ENCODE data around the gene WNK4.

Gene WNK4

DNA sequence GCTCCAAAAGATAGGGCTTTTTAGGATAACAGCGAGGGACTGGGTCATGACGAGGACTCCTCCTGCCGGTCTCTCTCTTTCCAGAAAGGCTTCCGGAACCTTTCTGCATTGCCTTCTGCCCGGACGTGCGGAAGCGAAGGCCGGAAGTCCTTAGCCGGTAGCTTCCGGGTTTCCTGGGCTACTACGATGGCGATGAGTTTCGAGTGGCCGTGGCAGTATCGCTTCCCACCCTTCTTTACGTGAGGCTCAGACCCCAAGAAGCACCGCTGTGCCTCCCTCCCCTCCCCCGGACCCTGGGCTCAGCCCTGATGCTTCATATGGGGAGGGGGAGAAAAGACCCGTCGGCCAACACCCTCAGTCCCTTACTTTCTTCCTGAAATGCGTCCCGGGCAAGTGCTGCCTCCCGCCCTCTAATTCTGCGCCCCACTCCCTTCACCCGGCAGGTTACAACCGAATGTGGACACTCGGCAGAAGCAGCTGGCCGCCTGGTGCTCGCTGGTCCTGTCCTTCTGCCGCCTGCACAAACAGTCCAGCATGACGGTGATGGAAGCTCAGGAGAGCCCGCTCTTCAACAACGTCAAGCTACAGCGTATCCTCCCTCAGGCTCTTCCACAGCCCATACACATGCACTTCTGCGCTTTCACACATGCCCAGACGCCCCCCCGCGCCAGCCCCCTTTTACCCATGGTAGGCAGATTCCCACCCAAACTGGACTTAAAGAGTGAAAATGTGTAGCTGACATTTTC lies 6.9 kb upstream of the WNK4 start, which contains the start of gene VPS25:
VPS25 (plus strand) TSS at position 160 of the 746 bp plus-strand sequence; CDS start at position 187, 27 bp downstream.
- peak; percentile 90 for DNase-seq

DNA sequence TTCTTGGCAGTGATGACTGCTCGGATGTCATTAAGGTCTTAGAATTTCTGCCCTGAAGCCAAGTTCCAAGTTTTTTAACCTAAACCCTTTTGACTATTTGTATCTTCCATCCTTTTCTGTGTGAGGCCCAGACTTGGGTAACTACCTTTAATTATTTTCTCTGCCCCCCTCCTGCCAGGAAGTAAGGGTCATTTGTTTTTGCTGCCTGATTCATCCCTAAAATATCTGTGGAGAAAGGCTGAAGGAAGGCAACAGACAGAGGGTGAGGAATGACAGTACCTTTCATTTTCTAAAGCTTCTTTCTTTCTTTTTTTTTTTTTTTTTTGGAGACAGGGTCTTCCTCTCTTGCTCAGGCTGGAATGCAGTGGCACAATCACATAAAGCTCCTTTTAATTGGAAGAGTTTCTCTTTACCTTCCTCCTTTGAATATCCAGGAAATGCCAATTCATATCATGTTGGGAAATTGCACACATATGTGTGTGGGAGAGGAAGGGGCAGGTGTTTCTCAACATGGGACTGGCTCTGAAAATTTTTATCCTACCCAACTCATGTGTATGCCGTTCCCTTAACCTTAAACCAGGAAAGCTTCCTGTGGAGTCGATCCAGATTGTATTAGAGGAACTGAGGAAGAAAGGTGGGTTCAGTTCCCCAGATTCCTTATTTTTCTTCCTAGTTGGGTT lies 6.2 kb upstream of the WNK4 start:
- no peak for DNase-seq

DNA sequence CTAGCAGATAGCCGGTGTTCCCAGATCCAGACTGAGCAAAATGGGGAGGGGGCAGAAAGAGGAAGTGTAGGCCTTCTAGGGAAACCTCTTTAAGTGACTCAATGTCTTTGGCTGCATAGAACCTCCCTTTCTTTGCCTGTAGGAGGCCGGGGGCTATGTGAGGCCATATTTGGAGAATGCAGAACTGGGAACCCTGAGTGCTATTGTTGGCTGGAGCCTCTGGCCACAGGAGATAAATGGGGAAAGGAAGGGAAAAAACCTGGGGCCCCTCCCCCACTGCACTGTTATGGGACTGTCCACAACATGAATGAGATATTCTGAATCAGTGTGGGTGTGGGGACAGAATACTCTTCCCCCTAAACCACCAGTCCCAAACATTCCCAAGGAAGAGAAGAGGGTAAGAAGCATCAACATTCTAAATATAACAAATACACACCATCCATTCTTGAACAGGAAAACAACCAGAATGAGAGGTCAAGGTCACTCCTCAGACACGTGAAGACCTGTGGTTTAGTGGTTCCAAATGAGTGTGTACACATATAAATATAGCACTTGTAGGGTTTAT lies 4.8 kb upstream of the WNK4 start:
- peak; percentile 93 for DNase-seq

DNA sequence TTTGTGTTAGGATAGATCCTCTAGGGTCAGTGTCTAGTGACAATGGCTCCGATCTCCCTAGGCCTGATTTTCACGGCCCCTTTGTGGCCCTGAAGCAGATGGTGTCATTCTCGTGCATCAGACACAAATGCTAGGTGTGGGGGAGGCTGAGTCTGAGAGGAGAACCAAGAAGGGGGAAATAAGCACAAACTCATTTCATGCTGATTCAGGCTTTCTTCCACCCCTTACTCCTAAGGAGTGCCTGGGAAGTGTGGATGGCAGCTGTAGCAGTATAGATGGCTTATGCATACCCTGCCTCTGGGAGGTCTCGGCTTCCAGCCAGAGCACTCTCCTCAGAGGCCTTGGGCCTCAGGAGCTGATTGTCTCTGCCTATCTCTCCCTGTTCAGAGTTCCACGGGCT lies 1.8 kb upstream of the WNK4 start:
- DNase-seq = no peak

DNA sequence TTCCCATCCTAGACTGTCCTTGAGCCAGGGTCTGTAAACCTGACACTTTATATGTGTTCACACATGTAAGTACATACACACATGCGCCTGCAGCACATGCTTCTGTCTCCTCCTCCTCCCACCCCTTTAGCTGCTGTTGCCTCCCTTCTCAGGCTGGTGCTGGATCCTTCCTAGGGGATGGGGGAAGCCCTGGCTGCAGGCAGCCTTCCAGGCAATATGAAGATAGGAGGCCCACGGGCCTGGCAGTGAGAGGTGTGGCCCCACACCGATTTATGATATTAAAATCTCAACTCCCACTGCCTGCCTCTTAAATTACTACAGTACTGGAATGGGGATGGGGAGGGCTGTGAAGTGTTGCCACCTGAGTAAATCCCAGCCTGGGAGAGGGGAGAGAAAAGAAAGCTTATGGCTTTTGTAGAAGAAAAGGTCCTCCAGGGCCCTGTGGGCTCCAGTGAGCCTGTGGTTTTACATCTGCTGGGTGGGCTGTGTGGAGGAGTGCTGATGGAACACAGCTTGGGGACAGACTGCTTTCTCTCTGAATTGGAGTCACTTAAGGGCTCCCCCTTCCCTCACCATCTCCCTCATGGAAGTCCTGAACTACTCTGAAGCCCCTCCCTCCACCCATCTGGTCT lies 990 bp upstream of the WNK4 start:
- no peak for DNase-seq

DNA sequence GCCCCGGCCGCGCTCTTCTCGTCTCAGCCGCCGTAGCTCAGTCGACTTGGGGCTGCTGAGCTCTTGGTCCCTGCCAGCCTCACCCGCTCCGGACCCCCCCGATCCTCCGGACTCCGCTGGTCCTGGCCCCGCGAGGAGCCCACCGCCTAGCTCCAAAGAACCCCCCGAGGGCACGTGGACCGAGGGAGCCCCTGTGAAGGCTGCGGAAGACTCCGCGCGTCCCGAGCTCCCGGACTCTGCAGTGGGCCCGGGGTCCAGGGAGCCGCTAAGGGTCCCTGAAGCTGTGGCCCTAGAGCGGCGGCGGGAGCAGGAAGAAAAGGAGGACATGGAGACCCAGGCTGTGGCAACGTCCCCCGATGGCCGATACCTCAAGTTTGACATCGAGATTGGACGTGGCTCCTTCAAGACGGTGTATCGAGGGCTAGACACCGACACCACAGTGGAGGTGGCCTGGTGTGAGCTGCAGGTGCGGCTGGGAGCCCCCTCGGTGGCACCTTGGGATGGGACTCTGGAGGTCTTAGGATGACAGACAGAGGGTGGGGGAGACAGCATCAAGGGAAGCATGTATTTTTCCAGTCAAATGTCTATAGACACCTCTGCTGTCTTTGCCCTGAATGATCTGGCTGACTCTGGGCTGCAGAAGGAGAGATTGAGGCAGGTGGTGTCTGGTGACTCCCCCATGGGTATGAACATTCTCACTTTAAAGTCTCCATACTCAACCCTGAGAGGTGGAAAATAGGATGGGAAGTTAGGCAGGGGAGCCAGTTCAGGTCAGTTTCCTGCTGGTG lies 635 bp downstream of the WNK4 start:
- DNase-seq = no peak

DNA sequence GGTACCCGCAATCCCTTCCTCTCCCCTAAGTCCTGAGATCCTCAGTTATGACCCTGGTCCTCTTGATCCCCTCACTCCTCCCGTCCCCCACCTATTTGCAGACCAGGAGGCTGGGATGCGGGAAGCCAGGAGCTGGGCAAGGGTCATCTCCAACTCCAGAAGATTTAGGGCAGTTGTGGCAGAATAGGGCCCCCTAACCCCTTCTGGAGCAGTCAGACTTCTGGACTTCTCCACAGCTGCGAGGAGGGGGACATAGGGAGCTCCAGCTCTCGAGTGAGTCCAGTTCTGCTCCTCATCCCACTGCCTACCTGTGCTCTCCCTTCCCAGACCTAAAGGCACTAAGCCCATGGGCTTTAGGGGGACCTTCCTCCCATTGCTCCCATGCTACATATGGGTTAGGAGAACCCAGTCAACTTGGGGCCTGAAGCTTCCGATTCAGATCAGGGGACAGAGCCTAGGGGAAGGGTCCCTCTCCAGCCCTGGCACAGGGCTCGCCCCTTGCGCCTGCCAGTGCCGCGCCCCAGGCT lies 1.3 kb downstream of the WNK4 start:
- DNase-seq = no peak

DNA sequence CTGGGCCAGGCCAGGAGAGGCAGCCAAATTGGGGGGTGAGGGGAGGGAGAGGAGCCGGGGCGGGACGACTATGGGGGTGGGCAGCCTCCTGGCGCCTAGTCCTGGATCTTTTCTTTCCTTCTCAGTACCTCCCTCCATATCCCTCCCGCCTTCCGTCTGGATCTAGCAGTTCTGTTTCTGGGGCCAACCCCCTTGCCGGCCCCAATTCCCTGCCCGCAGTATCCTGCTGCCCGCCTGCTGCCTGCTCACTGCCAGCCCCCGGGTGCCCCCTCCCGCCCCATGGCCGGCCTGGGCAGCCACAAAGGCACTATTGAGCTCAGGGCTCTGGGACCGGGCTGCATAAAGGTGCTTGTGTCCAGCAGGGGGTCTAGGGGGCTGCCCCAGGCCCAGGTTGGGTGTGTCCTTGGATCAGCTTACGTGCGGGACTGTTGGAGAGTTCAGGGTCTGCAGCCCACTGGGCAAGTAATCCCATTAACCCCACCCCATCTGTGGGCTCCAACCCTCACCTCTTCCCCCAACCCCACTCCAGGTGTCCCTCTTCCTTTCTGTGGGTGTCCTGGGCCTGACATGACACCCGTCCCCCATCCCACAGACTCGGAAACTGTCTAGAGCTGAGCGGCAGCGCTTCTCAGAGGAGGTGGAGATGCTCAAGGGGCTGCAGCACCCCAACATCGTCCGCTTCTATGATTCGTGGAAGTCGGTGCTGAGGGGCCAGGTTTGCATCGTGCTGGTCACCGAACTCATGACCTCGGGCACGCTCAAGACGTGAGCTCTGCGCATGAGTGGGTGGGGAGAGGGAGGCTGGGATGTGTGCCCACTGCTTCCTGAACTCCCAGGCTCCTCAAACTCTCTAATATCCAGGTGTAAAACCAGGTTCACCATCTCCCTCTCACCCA lies 2.0 kb downstream of the WNK4 start:
- no peak for DNase-seq

DNA sequence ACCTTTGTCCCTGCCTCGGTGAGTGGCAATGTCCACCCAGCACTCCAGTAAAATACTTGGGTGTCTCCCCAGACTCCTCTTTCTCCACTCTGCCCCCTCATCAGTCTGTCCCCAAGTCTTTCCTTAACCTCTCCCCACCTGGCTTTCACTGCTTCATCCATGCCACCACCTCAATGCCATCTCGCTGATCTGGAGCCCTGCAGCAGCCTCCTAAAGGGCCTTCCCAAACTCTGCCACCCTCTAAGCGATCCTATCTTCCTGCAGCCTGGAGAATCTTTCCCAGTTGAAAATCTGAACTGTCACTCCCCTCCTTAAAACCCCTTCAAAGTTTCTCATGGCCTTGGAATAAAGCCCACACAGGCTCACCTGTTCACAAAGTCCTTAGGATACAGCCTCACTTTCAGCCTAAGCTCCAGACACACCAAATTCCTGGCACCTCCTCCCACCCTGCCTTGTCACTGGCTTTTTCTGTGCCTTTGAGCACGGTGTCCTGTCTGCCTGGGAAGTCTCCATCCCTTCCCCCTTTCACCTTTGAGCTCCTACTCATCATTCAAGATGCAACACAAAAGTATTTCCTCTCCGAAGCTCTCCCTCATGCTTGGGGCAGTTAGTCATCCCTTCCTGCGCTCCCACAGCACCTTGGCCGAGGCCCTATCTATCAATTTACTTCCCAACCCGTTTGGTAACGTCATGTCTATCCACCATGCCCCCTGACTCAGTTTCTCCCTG lies 2.8 kb downstream of the WNK4 start:
- no peak for DNase-seq

DNA sequence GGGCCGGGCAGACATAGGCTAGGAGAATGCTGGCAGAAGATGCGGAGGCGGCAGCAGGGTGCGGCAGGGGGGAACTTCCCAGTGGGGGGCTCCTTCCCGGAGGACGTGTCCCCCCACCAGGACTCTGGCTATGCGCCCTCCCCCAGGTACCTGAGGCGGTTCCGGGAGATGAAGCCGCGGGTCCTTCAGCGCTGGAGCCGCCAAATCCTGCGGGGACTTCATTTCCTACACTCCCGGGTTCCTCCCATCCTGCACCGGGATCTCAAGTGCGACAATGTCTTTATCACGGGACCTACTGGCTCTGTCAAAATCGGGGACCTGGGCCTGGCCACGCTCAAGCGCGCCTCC lies 3.4 kb downstream of the WNK4 start:
- no peak for DNase-seq

DNA sequence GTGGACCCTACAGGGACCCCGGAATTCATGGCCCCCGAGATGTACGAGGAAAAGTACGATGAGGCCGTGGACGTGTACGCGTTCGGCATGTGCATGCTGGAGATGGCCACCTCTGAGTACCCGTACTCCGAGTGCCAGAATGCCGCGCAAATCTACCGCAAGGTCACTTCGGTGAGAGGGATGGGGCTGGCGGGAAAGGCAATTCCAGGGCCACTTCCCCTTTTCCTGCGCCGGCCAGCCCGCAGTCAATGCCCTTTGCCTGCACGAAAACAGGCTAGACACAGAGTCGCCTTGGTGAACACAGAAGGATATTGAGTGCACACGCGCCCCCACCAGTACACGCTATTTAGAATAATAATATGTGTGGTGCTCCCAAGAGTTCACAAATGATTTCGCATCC lies 4.0 kb downstream of the WNK4 start:
- DNase-seq = no peak

DNA sequence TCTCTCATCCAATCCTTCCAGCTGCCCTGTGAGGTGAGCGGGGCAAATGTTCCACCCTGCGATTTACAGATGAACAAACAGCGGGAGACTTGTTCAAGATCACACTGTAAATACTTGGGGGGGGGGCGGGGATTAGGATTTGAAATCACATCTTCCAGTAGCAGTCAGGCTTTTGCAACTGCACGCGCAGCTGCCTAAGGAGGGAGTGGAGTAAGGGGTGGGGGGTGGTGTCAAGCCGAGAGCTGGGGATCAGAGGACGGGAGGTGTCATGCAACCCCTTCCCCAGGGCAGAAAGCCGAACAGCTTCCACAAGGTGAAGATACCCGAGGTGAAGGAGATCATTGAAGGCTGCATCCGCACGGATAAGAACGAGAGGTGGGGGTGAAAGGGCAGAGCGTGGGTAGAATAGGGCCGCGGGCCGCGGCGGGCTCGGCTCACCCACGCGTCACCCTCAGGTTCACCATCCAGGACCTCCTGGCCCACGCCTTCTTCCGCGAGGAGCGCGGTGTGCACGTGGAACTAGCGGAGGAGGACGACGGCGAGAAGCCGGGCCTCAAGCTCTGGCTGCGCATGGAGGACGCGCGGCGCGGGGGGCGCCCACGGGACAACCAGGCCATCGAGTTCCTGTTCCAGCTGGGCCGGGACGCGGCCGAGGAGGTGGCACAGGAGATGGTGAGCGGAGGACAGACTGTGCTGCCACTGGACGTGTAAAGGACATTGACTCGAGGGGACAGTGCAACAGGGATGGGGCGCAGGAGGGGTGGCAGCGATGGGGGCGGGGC lies 4.6 kb downstream of the WNK4 start:
- DNase-seq = no peak

DNA sequence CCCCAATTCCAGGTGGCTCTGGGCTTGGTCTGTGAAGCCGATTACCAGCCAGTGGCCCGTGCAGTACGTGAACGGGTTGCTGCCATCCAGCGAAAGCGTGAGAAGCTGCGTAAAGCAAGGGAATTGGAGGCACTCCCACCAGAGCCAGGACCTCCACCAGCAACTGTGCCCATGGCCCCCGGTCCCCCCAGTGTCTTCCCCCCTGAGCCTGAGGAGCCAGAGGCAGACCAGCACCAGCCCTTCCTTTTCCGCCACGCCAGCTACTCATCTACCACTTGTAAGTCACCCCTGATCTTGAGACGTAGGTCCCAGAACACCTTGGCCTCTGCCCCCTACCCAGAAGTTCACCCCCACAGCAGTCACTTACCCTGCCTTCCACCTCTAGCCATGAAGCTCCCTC lies 6.9 kb downstream of the WNK4 start:
- no peak for DNase-seq

DNA sequence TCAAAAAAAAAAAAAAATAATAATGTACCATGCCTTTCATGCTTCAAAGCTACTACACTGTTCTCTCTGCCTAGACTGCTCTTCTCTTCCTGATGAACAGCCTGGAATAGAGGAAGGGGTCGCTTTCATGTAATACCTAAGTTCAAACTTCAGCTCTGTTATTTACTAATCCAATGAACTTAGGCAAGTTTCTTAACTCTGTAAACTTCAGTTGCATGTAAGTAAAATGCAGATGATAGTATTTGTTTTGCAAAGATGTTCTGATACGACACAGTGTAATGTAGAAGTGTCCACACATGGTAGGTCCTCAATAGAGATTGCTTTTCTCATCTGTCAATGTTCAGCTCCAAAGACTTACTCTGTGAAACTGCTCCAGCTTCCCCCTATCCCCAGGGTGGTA lies 11.5 kb downstream of the WNK4 start:
- DNase-seq = no peak

DNA sequence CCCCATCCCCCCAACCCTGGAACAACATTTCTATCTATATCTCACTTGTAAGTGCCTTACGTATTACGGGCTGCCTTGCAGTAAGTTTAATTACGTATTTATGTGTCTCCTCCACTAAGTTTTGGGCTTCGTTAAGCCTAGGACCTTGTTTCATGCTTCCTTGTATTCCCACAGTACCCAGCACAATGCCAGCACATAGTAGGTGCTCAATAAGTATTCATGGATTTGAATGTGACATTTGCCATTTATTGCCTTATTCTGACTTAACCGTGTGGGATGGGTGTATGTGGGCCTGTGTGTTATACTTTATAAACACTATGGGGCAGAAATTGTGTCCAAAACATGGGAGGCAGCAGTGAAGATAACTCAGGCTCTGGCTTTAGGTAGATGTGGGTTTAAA lies 12.1 kb downstream of the WNK4 start:
- no peak for DNase-seq

DNA sequence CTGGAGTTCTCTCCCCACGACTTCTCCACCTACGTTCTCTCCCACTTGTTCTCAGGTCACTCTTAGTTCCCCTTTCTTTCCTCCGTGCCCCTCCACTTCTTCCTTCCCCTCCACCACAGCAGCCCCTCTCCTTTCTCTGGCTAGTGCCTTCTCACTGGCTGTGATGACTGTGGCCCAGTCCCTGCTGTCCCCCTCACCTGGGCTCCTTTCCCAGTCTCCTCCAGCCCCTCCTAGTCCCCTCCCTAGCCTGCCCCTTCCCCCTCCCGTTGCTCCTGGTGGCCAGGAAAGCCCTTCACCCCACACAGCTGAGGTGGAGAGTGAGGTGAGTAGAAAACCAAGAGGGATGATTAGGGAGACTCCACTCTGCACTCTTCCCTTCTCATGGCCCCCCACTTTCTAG lies 14.7 kb downstream of the WNK4 start:
- no peak for DNase-seq

DNA sequence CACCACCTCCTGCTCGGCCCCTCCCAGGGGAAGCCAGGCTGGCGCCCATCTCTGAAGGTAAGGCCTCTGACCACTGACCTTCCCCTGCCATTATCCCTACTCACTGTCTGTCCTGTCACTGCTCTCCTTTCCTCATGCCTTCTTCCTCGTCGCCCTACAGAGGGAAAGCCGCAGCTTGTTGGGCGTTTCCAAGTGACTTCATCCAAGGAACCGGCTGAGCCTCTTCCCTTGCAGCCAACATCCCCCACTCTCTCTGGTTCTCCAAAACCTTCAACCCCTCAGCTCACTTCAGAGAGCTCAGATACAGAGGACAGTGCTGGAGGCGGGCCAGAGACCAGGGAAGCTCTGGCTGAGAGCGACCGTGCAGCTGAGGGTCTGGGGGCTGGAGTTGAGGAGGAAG lies 15.1 kb downstream of the WNK4 start:
- no peak for DNase-seq

DNA sequence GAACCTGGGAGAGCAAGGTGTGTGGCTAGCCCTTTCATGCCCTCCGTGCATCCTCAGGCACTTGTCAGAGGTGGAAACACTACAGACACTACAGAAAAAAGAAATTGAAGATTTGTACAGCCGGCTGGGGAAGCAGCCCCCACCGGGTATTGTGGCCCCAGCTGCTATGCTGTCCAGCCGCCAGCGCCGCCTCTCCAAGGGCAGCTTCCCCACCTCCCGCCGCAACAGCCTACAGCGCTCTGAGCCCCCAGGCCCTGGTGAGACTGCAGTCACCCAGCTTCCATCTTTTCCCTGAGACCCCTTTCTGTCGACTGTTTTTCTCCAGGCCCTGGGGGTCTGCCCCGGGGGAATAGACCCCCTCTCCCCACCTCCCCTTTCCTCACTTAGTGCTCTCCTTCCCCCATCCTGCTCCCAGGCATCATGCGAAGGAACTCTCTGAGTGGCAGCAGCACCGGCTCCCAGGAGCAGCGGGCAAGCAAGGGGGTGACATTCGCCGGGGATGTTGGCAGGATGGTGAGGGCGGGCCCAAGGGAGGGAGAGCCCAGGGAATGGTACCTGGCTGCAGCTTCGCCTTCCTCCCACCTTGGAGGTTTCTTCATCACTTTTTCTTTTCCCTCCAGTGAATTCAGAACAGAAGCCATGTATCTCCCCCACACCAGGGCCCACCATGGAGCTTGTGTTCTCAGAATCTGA lies 15.8 kb downstream of the WNK4 start:
- no peak for DNase-seq
